LNCAP (cell line): ENCODE results near the gene PATJ.

ENCODE experiments used
- CTCF ChIP-seq: fragments of 450-650 bp; IDR thresholded peaks from 2 replicates; pipeline ENCODE4 v1.5.1; 2017; ENCODE audit warnings: mild to moderate bottlenecking

PATJ gene

GRCh38 chr1:62142496-62142895 lies 400.2 kb downstream of the PATJ start:
- no peak for TF ChIP-seq CTCF

- TF ChIP-seq CTCF, result peak; percentile 80
Observed at GRCh38 chr1:62144238-62144831, 402.1 kb downstream of the PATJ start.

- no peak for TF ChIP-seq CTCF
Observed at GRCh38 chr1:62159940-62160348, 417.7 kb downstream of the PATJ start.

- TF ChIP-seq CTCF, result no peak
Observed at GRCh38 chr1:62161711-62162110, 419.4 kb downstream of the PATJ start.

- TF ChIP-seq CTCF, result peak; percentile 82
Observed at GRCh38 chr1:62175568-62176179, 433.4 kb downstream of the PATJ start.

- no peak for TF ChIP-seq CTCF
Observed at GRCh38 chr1:62176597-62177312, 434.5 kb downstream of the PATJ start.

GRCh38 chr1:62177621-62178020 lies 435.3 kb downstream of the PATJ start:
- TF ChIP-seq CTCF, result no peak
